ENCODE measurements around the gene IFIT2. TPM values are rescaled to one million over a fixed set of nuclear protein-coding genes. Genes with fewer than 3 reads are reported as not detected.
A peak's percentile ranks its signal among the peaks of the same experiment; 100 is the strongest.

The IFIT2 gene
- total and polyA plus RNA-seq, 5 donors = 3.2 to 8.7 (median 5.5) TPM

GRCh38 chr10:89351780-89352597, 50.1 kb downstream of the IFIT2 start:
- peak; percentile 41 to 65 (median 53) for DNase-seq
- 34% methylated on average over 12 of the region's 12 CpGs for WGBS
- H3K4me1 ChIP-seq (ENCODE audit: control insufficient read depth, insufficient read depth, low read length) = peaks cover 17% of the 10 kb centered on the region

GRCh38 chr10:89352802-89353201, 51.0 kb downstream of the IFIT2 start:
- DNase-seq = no peak
- Histone ChIP-seq H3K27ac (ENCODE audit: low read length) (no peak overlapping the region), H3K27me3 (ENCODE audit: control insufficient read depth, insufficient read depth) (no peaks in the 10 kb centered on the region), H3K4me3 (ENCODE audit: low read length) (no peak overlapping the region), H3K4me1 (ENCODE audit: control insufficient read depth, insufficient read depth, low read length) (peaks cover 14% of the 10 kb centered on the region), H3K9me3 (ENCODE audit: control insufficient read depth, low read length) (no peaks in the 10 kb centered on the region)
- intact Hi-C loops (cut with DNase I) = no loop called here
- no peak for ATAC-seq
- WGBS = 75% methylated on average over 4 of the region's 4 CpGs

More at GRCh38 chr10:89351780-89352597, 50.1 kb downstream of the IFIT2 start:
- ATAC-seq = peak; percentile 73 to 79
- Histone ChIP-seq H3K27ac (ENCODE audit: low read length) (peak overlapping the region; percentile 96), H3K4me3 (ENCODE audit: low read length) (no peak overlapping the region), H3K27me3 (ENCODE audit: control insufficient read depth, insufficient read depth) (no peaks in the 10 kb centered on the region), H3K9me3 (ENCODE audit: control insufficient read depth, low read length) (no peaks in the 10 kb centered on the region)
- intact Hi-C loops (cut with DNase I) = no loop called here

- intact Hi-C loops (cut with DNase I) = no loop called here
- no peak overlapping the region for H3K4me3 ChIP-seq (ENCODE audit: low read length)
- DNase-seq (no peak), ATAC-seq (no peak)
- peaks cover 10% of the 10 kb centered on the region for H3K4me1 ChIP-seq (ENCODE audit: control insufficient read depth, insufficient read depth, low read length)
- H3K27ac ChIP-seq (ENCODE audit: low read length) = no peak overlapping the region
- WGBS = 93% methylated on average over 2 of the region's 2 CpGs
- H3K27me3 ChIP-seq (ENCODE audit: control insufficient read depth, insufficient read depth) = no peaks in the 10 kb centered on the region
- H3K9me3 ChIP-seq (ENCODE audit: control insufficient read depth, low read length) = no peaks in the 10 kb centered on the region
These were observed 53.6 kb downstream of the IFIT2 start for GRCh38 chr10:89355394-89355931.

GRCh38 chr10:89357096-89357495, 55.2 kb downstream of the IFIT2 start:
- H3K4me3 ChIP-seq (ENCODE audit: low read length) = no peak overlapping the region
- H3K27me3 ChIP-seq (ENCODE audit: control insufficient read depth, insufficient read depth) = no peaks in the 10 kb centered on the region
- intact Hi-C loops (cut with DNase I) = no loop called here
- no peak for ATAC-seq
- no peaks in the 10 kb centered on the region for H3K9me3 ChIP-seq (ENCODE audit: control insufficient read depth, low read length)
- DNase-seq = no peak
- H3K27ac ChIP-seq (ENCODE audit: low read length) = no peak overlapping the region
- peaks cover 5% of the 10 kb centered on the region for H3K4me1 ChIP-seq (ENCODE audit: control insufficient read depth, insufficient read depth, low read length)
- WGBS = 50% methylated on average over 1 of the region's 1 CpG

- H3K9me3 ChIP-seq (ENCODE audit: control insufficient read depth, low read length) = no peaks in the 10 kb centered on the region
- DNase-seq = no peak
- 89% methylated on average over 2 of the region's 2 CpGs for WGBS
- intact Hi-C loops (cut with DNase I) = no loop called here
- no peak overlapping the region for H3K27ac ChIP-seq (ENCODE audit: low read length)
- H3K4me3 ChIP-seq (ENCODE audit: low read length) = no peak overlapping the region
- no peaks in the 10 kb centered on the region for H3K27me3 ChIP-seq (ENCODE audit: control insufficient read depth, insufficient read depth)
- ATAC-seq = no peak
- peaks cover 7% of the 10 kb centered on the region for H3K4me1 ChIP-seq (ENCODE audit: control insufficient read depth, insufficient read depth, low read length)
These were observed 56.1 kb downstream of the IFIT2 start for GRCh38 chr10:89357975-89358374.

Other genes starting within 250 kb of the IFIT2 start
- gene CH25H, start 94.7 kb upstream of the IFIT2 start, total RNA-seq = under 1 TPM; 0.24 to 0.67 (median 0.50) TPM
- 1.8 TPM for gene CH25H, start 94.7 kb upstream of the IFIT2 start, polyA plus RNA-seq
- 10 to 100 TPM; 22.7 to 34.7 (median 26.0) TPM for gene LIPA, start 50.3 kb upstream of the IFIT2 start, total RNA-seq
- gene LIPA, start 50.3 kb upstream of the IFIT2 start, polyA plus RNA-seq = 14.0 TPM
- gene IFIT3, start 26.0 kb downstream of the IFIT2 start, total RNA-seq = 10 to 100 TPM in 3 of 4 donors, 1 to 10 TPM in 1; 8.1 to 14.9 (median 13.7) TPM
- 10.2 TPM for gene IFIT3, start 26.0 kb downstream of the IFIT2 start, polyA plus RNA-seq
- gene IFIT1B, start 76.0 kb downstream of the IFIT2 start, total RNA-seq = not detected
- gene IFIT1B, start 76.0 kb downstream of the IFIT2 start, polyA plus RNA-seq = not detected
- gene IFIT1, start 90.6 kb downstream of the IFIT2 start, total RNA-seq = 10 to 100 TPM; 12.6 to 41.2 (median 29.0) TPM
- 35.9 TPM for gene IFIT1, start 90.6 kb downstream of the IFIT2 start, polyA plus RNA-seq
- 10 to 100 TPM; 12.2 to 16.7 (median 16.3) TPM for gene IFIT5, start 112.5 kb downstream of the IFIT2 start, total RNA-seq
- gene IFIT5, start 112.5 kb downstream of the IFIT2 start, polyA plus RNA-seq = 9.2 TPM
- 1 to 10 TPM; 3.3 to 7.2 (median 5.0) TPM for gene SLC16A12, start 233.5 kb downstream of the IFIT2 start, total RNA-seq
- 2.7 TPM for gene SLC16A12, start 233.5 kb downstream of the IFIT2 start, polyA plus RNA-seq